GM19099 (cell line): ENCODE measurements around the gene PTPRE.

ENCODE experiments used
- POLR2A ChIP-seq: IDR thresholded peaks from 3 replicates; pipeline ENCODE4 v1.6.1; 2011; ENCODE audit warnings: low read depth; ENCODE audit not compliant: insufficient read length; ENCODE audit errors: extremely low read depth

PTPRE gene

GRCh38 chr10:128016423-128017060 is 109.6 kb downstream of the PTPRE start:
- no peak for TF ChIP-seq POLR2A

DNA sequence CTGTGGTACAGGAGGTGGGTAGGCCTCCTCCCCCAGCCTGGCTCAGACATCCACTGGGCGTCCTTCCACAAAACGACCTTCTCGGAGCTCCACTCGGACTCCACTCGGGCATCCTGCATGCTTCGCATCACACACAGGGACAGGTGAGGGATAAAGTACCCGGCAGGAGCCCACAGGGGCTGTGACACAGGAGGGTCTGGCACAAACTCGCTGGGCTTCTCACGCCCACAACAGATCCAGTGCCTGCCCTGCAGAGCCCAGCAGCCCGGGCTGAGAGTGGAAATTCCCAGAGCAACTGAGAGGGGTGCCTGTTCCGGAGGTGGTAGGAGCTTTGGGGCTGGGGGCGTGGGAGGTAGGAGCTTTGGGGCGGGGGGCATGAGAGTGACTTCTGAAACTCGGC is 110.9 kb downstream of the PTPRE start:
- no peak for TF ChIP-seq POLR2A

GRCh38 chr10:128018236-128018635 is 111.3 kb downstream of the PTPRE start:
- no peak for TF ChIP-seq POLR2A

GRCh38 chr10:128018691-128019090 is 111.8 kb downstream of the PTPRE start:
- no peak for TF ChIP-seq POLR2A

DNA sequence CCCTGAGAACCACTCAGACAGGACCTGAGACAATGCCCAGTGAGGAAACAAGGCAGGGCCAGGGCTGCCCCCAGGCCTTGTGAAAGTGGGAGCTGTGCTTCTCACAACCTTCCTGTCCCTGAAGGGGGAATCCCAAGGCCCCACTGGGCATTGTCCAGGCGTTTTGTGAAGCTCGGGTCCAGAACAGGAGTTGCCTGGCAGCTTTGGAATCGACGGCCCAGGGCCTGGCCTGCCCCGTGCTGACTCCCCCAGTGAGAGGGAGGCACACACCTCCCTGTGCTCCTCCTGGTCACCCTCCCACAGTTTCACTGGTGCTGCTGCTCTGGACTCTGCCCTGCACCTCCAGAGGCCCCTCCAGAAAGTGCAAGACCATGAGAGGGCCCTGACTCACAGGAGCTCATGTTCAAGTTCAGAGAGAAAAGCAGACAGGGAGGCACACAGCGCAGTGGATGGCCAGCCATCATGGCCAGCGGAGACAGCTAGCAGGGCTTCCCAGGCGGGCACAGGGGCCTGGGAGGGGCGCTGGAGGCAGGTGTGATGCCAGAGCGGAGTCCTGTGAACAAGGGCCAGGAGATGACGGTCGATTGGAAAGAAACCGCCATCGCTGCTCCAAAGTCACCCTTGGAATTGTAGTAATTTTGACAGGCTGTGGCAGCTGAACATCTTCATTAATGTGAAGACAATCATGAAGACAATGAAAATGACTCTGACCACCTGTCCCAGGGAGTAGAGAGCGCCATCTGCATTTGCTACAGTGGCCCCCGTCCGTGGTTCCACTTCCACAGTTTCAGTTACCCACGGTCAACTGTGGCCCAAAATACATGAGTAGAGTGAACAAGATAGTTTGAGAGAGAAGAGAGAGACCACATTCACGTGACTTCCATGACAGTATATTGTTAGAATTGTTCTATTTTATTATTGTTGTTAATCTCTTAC is 115.6 kb downstream of the PTPRE start:
- no peak for TF ChIP-seq POLR2A

GRCh38 chr10:128024426-128024825 is 117.5 kb downstream of the PTPRE start:
- no peak for TF ChIP-seq POLR2A

DNA sequence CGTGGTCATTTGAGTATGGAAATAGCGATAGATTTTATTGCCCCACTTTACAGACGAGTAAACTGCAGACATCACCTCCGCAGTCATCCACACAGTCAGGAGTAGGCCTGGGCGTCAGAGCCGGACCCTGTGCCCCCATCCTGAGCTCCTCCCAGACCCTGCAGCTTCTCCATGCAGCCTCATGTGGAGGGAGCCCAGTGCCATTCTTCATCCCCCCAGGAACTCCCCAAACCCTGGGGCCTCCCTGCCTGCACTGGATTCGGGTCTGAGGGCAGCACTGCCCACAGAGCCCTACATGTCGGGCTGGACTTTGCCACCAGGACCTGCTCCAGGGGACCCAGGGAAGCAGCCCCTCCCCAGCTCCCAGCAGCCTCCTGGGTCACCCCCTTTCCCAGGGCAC is 118.5 kb downstream of the PTPRE start:
- TF ChIP-seq POLR2A = no peak

DNA sequence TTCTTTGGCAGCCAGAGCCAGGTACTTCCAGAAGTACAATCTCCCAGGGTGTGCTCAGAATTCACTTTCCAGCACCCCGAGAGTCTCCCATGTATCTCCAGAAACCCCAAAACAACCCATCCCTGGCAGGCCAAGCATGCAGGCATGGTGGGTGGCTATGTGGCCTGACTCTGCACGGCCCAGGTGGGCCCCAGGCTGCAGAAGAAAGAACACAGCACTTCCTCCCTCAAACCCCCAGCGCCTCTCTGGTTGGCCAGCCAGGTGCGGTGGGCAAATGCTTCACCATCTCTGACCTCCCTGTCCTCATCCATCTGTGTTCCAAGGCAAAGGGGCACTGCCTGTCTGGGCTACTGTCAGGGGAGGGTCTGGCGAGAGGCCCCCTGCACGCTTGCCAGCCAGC is 119.0 kb downstream of the PTPRE start:
- no peak for TF ChIP-seq POLR2A

DNA sequence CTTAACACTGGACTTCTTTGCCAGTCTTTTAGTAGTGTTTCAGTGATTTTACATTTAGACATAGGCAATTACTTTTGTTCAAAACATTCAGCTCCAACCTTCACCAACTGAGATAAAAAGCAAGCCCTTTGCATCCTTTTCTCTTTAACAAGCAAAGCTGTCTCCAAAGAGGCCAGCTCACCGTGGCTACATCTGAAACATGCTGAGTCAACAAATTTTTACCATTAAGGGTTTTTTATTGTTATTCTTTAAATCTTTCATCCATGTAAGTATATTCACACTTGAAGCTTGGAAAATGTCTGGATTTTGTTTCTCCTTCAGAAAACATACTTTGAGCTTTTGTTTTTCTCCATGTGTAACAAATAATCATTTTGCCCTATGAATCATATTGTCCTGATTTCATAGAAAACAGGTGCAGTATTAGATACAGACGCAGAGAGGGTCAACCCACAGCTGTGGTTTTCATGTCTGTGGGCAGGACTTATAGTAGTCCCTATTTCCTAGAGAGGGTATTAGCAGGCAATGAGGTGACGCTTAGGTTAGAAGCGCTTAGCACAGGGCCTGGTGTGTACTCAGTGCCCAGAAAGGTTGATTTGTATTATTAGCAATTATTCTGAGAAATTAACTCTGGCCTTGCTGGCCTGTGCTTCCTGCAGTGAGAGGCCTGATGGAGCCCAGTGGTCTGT is 119.9 kb downstream of the PTPRE start:
- no peak for TF ChIP-seq POLR2A

GRCh38 chr10:128027306-128027705 is 120.4 kb downstream of the PTPRE start:
- TF ChIP-seq POLR2A = no peak

DNA sequence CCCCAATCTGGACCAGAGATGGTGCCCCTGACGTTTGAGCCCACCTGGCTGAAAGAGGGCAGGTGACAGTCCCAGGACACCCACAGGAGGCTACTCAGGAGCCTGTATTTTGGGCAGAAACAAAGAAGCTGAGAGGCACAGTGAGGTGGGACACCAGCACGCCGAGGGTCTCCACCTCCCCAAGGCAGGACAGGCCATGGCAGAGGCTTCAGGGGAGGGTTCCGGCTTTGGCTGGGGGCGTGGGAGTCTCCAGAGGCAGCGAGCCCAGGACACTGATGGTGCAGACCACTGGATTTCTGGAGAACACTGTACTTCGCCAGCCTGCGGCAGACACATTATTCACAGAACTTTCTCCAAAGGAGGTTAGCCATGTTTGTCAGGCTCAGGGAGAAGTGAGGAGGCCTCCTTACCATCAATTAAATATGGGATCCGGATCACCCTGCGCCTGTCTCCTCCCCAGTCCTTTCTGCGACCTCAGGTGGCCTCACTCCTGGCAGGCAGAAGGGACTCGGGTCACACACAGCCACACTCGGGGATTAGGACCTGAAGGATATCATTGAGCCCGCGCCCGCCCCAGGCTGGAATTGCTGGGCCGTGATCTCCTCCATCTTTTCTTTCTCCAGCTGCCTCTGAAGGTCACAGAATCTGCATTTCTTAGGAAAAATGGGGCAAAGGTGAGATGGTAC is 121.1 kb downstream of the PTPRE start:
- no peak for TF ChIP-seq POLR2A

- no peak for TF ChIP-seq POLR2A
These were observed 121.8 kb downstream of the PTPRE start for GRCh38 chr10:128028508-128029289.

DNA sequence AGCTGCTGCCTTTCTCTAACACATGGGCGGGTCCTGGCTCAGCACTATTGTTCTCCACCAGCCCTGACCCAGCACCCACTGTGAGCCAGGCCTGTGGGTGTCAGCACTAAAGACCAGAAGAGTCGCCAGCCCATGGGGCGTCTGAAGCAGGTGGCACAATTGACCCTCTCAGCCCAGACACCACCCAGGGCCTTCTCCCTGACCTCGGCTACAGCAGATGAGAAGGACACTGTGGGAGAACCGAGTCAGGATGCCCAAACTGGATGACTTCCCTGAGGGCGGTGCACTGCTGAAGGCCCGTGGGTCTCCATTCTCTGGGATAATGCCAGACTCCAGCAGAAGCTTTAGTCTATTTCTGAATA is 122.4 kb downstream of the PTPRE start:
- TF ChIP-seq POLR2A = no peak

GRCh38 chr10:128029731-128030369 is 122.9 kb downstream of the PTPRE start:
- no peak for TF ChIP-seq POLR2A

DNA sequence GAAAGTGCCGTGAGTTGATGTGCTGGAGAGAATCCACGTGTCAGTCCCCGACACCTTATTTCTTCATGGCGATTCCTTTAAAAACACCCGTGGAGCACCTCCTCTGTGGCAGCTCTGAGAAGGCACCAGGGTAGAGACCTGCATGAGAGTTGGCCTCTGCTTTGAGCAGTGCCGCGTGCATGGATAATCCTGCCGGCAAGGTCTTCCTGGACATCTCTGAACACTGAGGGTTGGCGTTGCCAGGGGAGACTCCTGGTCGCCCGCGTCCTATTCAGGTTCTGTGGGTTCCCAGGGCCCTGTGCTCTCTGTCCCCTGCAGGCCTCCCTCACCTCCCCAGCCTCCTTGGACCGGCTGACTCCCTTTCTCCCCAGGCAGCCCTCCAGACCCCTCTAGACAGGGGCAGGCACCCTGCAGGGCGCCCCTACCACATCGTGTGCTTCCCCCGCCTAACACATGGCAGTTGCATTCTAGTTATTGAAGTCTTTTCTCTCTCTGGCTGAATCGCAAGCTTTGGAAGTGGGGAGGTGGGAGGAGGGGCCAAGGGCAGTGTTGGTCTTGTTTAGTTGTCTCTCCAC is 123.7 kb downstream of the PTPRE start:
- no peak for TF ChIP-seq POLR2A
